ENCODE results near the gene TMEM132A. TPM values are rescaled to one million over a fixed set of nuclear protein-coding genes. Genes with fewer than 3 reads are reported as not detected.

Gene TMEM132A
- total and polyA plus RNA-seq, 7 donors, result 0.49 to 17.4 (median 2.3) TPM

- DNase-seq, result no peak
- no peaks in the 10 kb centered on the region for H3K9me3 ChIP-seq
These were observed 35.2 kb downstream of the TMEM132A start for GRCh38 chr11:60959431-60959830.

DNA sequence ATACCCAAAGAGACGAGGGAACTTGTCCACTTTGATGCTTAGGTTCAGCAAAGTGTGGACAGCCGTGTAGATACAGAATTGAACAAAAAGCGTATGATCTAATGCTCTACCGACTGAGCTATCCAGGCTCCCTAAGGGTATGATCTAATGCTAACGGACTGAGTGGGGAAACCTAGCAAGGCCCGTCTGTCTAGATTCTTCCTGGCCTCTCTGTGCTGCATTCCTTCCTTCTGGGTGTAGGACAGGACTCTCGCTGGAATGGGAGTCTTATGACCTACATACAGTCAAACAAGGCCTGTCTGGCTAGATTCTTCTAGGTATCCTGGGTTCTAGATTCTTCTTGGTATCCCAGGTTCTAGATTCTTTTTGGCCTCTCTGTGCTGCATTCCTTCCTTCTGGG lies 36.1 kb downstream of the TMEM132A start:
- intact Hi-C loops (cut with DNase I), result no loop called here
- H3K27ac ChIP-seq, result no peak overlapping the region
- no peaks in the 10 kb centered on the region for H3K27me3 ChIP-seq
- no peak overlapping the region for H3K4me3 ChIP-seq
- no peak for DNase-seq
- WGBS, 2 donors, result 90 to 95% methylated on average over 7 of the region's 7 CpGs
- H3K36me3 ChIP-seq, result no peaks in the 10 kb centered on the region
- H3K4me1 ChIP-seq, result no peaks in the 10 kb centered on the region
- no peaks in the 10 kb centered on the region for H3K9me3 ChIP-seq
- no peak for TF ChIP-seq EP300 (IDR thresholded peaks at IDR 0.05)
- no peak for TF ChIP-seq POLR2A (IDR thresholded peaks at IDR 0.05)
- no peak for TF ChIP-seq POLR2AphosphoS5 (IDR thresholded peaks at IDR 0.05)
- TF ChIP-seq CTCF (IDR thresholded peaks at IDR 0.05), result no peak

More at GRCh38 chr11:60959431-60959830, 35.2 kb downstream of the TMEM132A start:
- Histone ChIP-seq H3K27me3 (no peaks in the 10 kb centered on the region), H3K27ac (no peak overlapping the region), H3K36me3 (no peaks in the 10 kb centered on the region), H3K4me1 (no peaks in the 10 kb centered on the region), H3K4me3 (no peak overlapping the region)
- no peak for TF ChIP-seq EP300 (IDR thresholded peaks at IDR 0.05)
- TF ChIP-seq CTCF (IDR thresholded peaks at IDR 0.05), result no peak
- TF ChIP-seq POLR2AphosphoS5 (IDR thresholded peaks at IDR 0.05), result no peak
- no peak for TF ChIP-seq POLR2A (IDR thresholded peaks at IDR 0.05)
- 79 to 89% methylated on average over 6 of the region's 6 CpGs for WGBS, 2 donors
- intact Hi-C loops (cut with DNase I), result no loop called here

DNA sequence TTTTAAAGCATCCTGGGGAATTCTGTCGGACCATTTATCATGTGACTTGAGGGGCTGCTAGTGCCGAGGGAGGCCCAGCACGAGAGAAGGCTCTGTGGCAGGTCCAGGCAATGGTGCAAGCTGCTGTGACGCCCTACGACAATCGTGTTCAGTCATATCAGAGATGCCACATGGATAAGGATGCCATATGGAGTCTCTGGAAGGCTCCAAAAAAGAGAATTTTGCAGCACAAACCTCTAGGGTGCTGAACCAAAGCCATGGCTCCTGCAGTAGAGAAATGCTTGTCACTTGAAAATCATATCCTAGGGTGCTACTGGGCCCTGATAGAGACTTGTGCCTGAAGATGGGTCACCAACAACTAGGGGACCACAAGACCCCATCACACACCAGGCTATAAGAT lies 40.5 kb downstream of the TMEM132A start:
- WGBS, 2 donors, result 87 to 89% methylated on average over 6 of the region's 6 CpGs
- DNase-seq, result no peak
- H3K27me3 ChIP-seq, result no peaks in the 10 kb centered on the region
- H3K36me3 ChIP-seq, result no peaks in the 10 kb centered on the region
- H3K4me1 ChIP-seq, result no peaks in the 10 kb centered on the region
- H3K27ac ChIP-seq, result no peak overlapping the region
- no peaks in the 10 kb centered on the region for H3K9me3 ChIP-seq
- no peak overlapping the region for H3K4me3 ChIP-seq
- TF ChIP-seq EP300 (IDR thresholded peaks at IDR 0.05), result no peak
- intact Hi-C loops (cut with DNase I), result no loop called here

- H3K27ac ChIP-seq, result no peak overlapping the region
- no peak overlapping the region for H3K4me3 ChIP-seq
- H3K4me1 ChIP-seq, result no peaks in the 10 kb centered on the region
- intact Hi-C loops (cut with DNase I), result no loop called here
- H3K27me3 ChIP-seq, result no peaks in the 10 kb centered on the region
- no peaks in the 10 kb centered on the region for H3K9me3 ChIP-seq
- no peak for DNase-seq
- TF ChIP-seq POLR2AphosphoS5 (IDR thresholded peaks at IDR 0.05) (no peak), POLR2A (IDR thresholded peaks at IDR 0.05) (no peak), CTCF (IDR thresholded peaks at IDR 0.05) (no peak), EP300 (IDR thresholded peaks at IDR 0.05) (no peak)
- no peaks in the 10 kb centered on the region for H3K36me3 ChIP-seq
- 82 to 83% methylated on average over 4 of the region's 4 CpGs for WGBS, 2 donors
These were observed 42.6 kb downstream of the TMEM132A start for GRCh38 chr11:60966890-60967289.

DNA sequence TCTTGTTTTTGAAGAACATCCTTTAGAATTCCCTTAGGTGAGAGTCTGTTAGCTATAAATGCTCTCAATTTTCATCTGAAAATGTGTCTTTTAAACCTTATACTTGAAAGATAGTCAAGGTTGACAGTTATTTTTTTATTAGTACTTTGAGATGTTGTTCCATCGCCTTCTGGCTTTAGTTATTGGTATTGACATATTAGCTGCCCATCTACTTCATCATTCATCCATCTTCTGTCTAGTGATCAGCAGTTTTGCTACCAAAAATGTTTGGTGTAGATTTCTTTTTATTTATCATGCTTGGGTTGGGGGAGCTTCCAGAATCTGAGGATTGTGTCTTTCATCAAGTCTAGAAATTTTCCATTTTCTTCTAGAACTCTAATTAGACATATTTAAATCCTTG lies 44.0 kb downstream of the TMEM132A start:
- no peaks in the 10 kb centered on the region for H3K4me1 ChIP-seq
- TF ChIP-seq CTCF (IDR thresholded peaks at IDR 0.05), result no peak
- no peak for TF ChIP-seq EP300 (IDR thresholded peaks at IDR 0.05)
- no peak for TF ChIP-seq POLR2AphosphoS5 (IDR thresholded peaks at IDR 0.05)
- no peak for TF ChIP-seq POLR2A (IDR thresholded peaks at IDR 0.05)
- no peaks in the 10 kb centered on the region for H3K27me3 ChIP-seq
- 46 to 91% methylated on average over 1 of the region's 1 CpG for WGBS, 2 donors
- H3K27ac ChIP-seq, result no peak overlapping the region
- no peaks in the 10 kb centered on the region for H3K36me3 ChIP-seq
- no peaks in the 10 kb centered on the region for H3K9me3 ChIP-seq
- intact Hi-C loops (cut with DNase I), result no loop called here
- DNase-seq, result no peak
- H3K4me3 ChIP-seq, result no peak overlapping the region

Data from sigmoid colon (tissue), 7 donors.